ENCODE data around the gene CNDP1.
"Not testable (repeated sequence)": the region's sequence is repeated elsewhere in the genome, so short reads cannot be mapped to it uniquely, and the experiment has no call there.

Gene CNDP1

DNA sequence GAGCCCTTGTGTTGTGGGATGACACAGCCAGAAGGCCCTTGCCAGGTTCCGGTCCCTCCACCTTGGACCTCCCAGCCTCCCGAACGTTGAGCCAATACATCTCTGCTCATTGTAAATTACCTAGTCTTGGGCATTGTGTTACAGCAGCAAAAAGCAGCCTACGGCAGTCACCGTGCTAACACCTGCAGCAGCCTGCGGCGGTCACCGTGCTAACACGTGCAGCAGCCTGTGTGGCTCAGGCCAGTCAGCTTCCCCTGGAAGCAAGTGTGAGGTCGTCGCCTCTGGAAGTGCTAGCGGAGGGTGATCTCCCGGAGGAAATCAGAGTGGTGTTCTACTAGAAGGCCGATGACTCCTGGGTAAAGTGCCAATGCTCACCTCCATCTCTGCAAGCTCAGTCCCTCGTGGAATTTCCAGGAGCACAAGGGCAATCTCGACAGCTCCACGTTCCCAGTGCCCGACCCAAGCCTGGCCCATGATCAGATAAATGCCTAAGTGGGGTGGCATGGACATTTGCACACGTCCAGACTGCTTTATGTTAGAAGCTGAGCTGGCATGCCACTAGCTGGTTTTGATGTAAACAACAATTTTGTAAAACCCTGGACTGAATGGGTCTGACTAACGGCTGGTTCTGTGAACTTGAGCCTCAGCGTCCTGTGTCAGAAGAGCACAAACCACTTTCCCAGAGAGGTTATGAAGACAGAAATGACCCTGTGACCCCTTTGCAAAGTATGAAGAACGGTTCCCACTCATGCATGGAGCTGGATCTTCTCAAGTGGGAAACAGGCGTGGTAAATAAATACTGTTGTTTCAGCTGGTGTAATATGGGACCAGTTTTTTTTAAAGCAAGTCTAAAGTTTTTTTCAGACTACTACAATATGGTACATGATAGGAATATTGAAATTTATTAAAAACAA, 11.4 kb upstream of the CNDP1 start:
- no peak for DNase-seq

DNA sequence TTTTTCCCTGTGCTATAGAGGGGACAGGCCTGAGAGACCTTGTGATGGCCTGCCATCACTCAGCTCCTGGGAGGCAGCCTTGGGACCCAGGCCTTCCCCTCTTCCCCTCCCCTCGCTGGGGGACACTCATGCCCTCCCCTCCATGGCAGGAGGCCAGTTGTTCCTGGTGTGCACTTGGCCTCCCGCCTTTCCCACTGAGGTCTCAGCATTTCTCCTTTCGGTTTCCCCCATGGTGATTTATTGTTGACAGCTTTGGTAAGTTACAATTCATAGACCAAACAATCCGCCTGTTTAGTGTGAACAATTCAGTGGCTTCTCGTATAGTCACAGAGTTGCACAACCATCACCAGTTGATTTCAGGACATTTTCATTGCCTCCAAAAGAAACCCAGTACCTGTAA, 10.2 kb upstream of the CNDP1 start:
- DNase-seq, result peak; percentile 28

- not testable (repeated sequence) for DNase-seq
These were observed 9.4 kb upstream of the CNDP1 start for GRCh38 chr18:74524915-74525314.

DNA sequence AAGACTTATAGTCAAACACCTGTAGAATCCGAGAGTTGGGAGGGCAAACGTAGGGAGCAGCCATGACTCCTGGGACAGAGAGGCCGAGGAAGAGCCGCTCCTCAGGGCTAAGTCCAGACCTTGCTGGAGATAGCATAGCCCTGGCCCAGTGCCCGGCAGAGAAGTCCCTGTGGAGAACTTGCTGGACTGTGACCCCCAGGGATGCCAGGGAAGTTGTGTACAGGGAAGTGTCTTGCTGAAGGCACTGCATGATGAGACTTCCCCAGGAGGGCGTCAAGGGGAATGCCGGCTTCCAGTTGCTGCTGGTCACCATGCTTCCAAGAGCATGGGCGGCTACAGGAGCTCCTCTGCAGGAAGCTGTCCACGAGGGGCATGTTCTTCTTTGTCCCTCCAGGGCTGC, 8.6 kb upstream of the CNDP1 start:
- no peak for DNase-seq

- no peak for DNase-seq
These were observed 7.8 kb upstream of the CNDP1 start for GRCh38 chr18:74526488-74526887.

- no peak for DNase-seq
These were observed 5.8 kb upstream of the CNDP1 start for GRCh38 chr18:74528478-74528877.

- DNase-seq, result no peak
These were observed 5.4 kb upstream of the CNDP1 start for GRCh38 chr18:74528913-74529312.

DNA sequence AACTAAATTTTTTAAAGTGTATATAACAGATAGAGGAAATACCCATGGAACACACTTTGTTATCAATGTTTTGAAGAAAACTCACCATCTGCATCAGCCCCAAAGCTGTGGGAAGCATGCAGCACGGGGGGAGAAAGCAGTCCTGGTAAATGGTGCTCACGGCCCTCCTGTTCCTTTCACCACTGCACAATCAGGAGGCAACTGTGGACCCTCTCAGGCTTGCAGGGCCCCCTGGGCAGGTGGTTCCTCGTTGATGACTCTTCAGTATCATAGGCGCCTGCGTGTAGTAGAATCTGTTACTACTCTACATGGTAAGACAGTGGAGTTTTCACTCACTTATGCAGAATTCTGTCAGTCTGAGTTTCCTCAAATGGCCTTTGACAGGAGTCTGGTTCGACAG, 4.9 kb upstream of the CNDP1 start:
- no peak for DNase-seq

- no peak for DNase-seq
These were observed 4.3 kb upstream of the CNDP1 start for GRCh38 chr18:74529811-74530583.

GRCh38 chr18:74530584-74530862, 3.8 kb upstream of the CNDP1 start:
- DNase-seq, result no peak

DNA sequence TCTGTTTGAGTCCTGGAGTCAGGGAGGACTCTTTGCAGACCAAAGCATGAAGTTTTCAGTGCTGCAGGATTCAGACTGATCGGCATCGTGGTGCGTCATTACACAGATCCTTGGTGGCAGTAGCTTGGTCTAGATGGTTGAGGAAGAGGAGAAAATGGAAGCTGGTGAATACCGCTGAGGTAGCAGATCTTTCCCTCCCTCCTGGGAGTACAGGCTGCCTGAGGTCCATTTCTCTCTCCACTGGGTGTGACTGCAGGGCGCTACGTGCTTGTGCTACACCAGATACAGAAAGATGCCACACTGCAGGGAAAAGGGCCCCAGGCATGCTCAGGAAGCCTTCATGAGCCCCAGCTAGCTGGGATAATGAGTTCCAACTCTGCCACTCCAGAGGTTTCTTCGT, 3.3 kb upstream of the CNDP1 start:
- no peak for DNase-seq

GRCh38 chr18:74532511-74533025, 1.7 kb upstream of the CNDP1 start:
- no peak for DNase-seq

DNA sequence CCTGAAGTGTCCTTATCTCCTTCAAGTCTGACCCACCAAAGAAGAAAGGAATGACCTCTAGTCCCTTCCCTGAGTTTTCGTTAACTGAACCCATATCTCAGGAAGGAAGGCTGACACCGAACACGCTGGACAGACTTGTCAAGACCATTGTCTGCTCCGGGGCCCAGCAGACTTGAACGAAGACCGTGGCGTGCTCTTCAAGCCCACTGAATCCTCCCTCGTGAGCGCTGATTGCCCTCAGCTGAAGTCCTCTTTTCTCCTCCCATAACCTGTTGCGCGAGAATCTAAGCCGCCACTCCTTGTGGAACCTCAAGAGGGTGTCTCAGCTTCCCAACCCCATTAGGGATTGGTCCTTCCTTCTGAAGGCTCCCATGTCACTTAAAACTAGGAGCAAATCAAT, 634 bp upstream of the CNDP1 start:
- no peak for DNase-seq

- no peak for DNase-seq
These were observed 815 bp downstream of the CNDP1 start for GRCh38 chr18:74534981-74535649.

DNA sequence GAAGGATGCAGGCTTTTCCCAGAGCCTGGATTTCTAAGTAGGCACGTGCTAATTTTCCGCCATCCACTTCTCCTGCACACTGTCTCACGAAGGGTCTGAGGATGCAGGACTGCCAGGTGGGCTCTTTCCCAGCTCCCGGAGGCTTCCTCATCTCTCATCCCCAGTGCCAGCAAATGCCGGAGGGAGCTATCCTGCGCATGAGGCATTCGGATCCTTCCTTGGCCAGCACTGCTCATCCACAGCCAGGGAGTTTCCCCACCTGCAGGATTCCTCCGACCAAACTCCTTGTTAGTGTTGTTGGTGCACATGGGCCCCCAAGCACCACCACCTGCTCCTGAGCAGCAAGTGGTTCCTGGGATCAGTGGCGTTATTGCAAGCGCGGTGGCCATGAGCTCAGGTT, 5.0 kb downstream of the CNDP1 start:
- no peak for DNase-seq

- no peak for DNase-seq
These were observed 6.5 kb downstream of the CNDP1 start for GRCh38 chr18:74540652-74541421.

- DNase-seq, result no peak
These were observed 7.6 kb downstream of the CNDP1 start for GRCh38 chr18:74541703-74542555.

DNA sequence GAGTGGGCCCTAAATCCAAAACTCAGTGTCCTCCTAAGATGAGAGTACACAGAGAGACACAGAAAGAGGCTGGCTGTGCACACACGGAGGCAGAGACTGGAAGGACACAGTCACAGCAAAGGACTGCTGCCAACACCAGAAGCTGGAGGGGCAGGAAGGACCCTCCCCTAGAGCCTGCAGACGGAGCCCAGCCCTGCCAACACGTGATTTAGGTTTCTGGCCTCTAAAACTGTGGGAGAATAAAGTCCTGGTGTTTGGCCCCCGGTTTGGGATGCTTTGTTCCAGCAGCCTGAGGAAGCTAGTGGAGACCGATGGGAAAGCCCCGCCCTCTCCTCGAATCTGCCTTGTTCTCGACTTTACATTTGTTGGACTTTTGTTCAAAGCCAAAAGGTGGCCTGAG, 10.6 kb downstream of the CNDP1 start:
- no peak for DNase-seq

- DNase-seq, result no peak
These were observed 11.7 kb downstream of the CNDP1 start for GRCh38 chr18:74546007-74546406.

GRCh38 chr18:74546751-74547530, 12.6 kb downstream of the CNDP1 start:
- no peak for DNase-seq

GRCh38 chr18:74547860-74548259, 13.6 kb downstream of the CNDP1 start:
- no peak for DNase-seq
